GM12878 (cell line): Measurements from ENCODE around the gene ARHGEF7. TPM values are rescaled to one million over a fixed set of nuclear protein-coding genes. Genes with fewer than 3 reads are reported as not detected.
"Not testable (repeated sequence)": the region's sequence is repeated elsewhere in the genome, so short reads cannot be mapped to it uniquely, and the experiment has no call there.

ENCODE experiments used
- ATAC-seq: fragments of 200-7000 bp; cut with Tn5 transposase; 3 replicates; pipeline ENCODE4 v1.9.1; 2020; ENCODE audit warnings: mild to moderate bottlenecking, moderate library complexity
- BruUV-seq: library from RNA; stranded (reverse); fragments of 400-500 nt; replicated peaks from 2 replicates; lab custom pipeline; 2021; lab: Mats Ljungman, UMichigan
- CTCF ChIA-PET: fragments of 300-600 bp; sonication (Branson Sonifier 250); formaldehyde crosslinking; extraction: SDS; loops from one replicate; lab custom pipeline; 2021; ENCODE audit warnings: inconsistent platforms; lab: Yijun Ruan, JAX
- POLR2A ChIA-PET: fragments of 350-600 bp; formaldehyde crosslinking; extraction: SDS; loops from one replicate; lab custom pipeline; 2021; ENCODE audit warnings: inconsistent platforms; lab: Charles Lee
- RAD21 ChIA-PET: fragments of 300-600 bp; sonication (Branson Sonifier 250); formaldehyde crosslinking; loops from one replicate; lab custom pipeline; 2023; ENCODE audit warnings: antibody characterized with exemption; ENCODE audit not compliant: unreplicated experiment; lab: Charles Lee
- SMC1A ChIA-PET: fragments of 300-600 bp; sonication (Branson Sonifier 250); formaldehyde crosslinking; loops from one replicate; lab custom pipeline; 2023; ENCODE audit not compliant: unreplicated experiment, uncharacterized antibody; lab: Charles Lee
- DNase-seq: peaks from one replicate; pipeline ENCODE4 v3.0.0-alpha.2; 2011; ENCODE audit warnings: low read depth, low spot score
- FAIRE-seq: peaks from 3 replicates; lab custom pipeline; 2011; peaks lifted over from hg19 to GRCh38; lab: Jason Lieb, UNC
- H2AFZ ChIP-seq: 2 replicates; pipeline ENCODE4 v1.6.0; 2011; ENCODE audit warnings: low read depth, low read length, control low read depth; ENCODE audit not compliant: control insufficient read depth
- H3K27ac ChIP-seq: 2 replicates; pipeline ENCODE4 v1.5.1; 2011; ENCODE audit warnings: control low read depth; ENCODE audit not compliant: control insufficient read depth, insufficient read depth
- H3K27me3 ChIP-seq, 2 experiments: replicated peaks in 1 of 2; 2 replicates each; pipeline versions ENCODE4 v1.6.0 to v1.6.1; 2011; ENCODE audit warnings: low read length in 1 of 2; ENCODE audit not compliant: control insufficient read depth in 2 of 2, insufficient read depth in 2 of 2
- H3K36me3 ChIP-seq, 2 experiments: 2 replicates each; pipeline ENCODE4 v1.5.1; 2011; ENCODE audit warnings: low read length in 1 of 2; ENCODE audit not compliant: control insufficient read depth in 2 of 2, insufficient read depth in 2 of 2
- H3K4me1 ChIP-seq: 2 replicates; pipeline ENCODE4 v1.6.1; 2011; ENCODE audit warnings: mild to moderate bottlenecking, low read length, moderate library complexity, mixed read lengths; ENCODE audit not compliant: control insufficient read depth, insufficient read depth
- H3K4me2 ChIP-seq: 2 replicates; pipeline ENCODE4 v1.6.0; 2011; ENCODE audit warnings: control low read depth; ENCODE audit not compliant: control insufficient read depth, insufficient read depth
- H3K4me3 ChIP-seq: fragments of 200-600 bp; sonication (generic); 2 replicates; pipeline ENCODE4 v1.5.1; 2016
- H3K79me2 ChIP-seq: 2 replicates; pipeline ENCODE4 v1.6.0; 2011; ENCODE audit warnings: low read length; ENCODE audit not compliant: control insufficient read depth, insufficient read depth
- H3K9ac ChIP-seq: 2 replicates; pipeline ENCODE4 v1.8.0; 2011; ENCODE audit warnings: low read length, control low read depth, mixed read lengths; ENCODE audit not compliant: control insufficient read depth, insufficient read depth
- H3K9me3 ChIP-seq: replicated peaks from 3 replicates; pipeline ENCODE4 v1.5.1; 2011; ENCODE audit warnings: mild to moderate bottlenecking, low read length; ENCODE audit not compliant: control insufficient read depth, insufficient read depth
- H4K20me1 ChIP-seq: 2 replicates; pipeline ENCODE4 v1.6.0; 2011; ENCODE audit not compliant: control insufficient read depth, insufficient read depth
- ATF3 ChIP-seq: IDR thresholded peaks from 2 replicates; pipeline ENCODE4 v1.6.1; 2011; ENCODE audit warnings: low read depth, mild to moderate bottlenecking, low read length, moderate library complexity, borderline replicate concordance; ENCODE audit errors: extremely low read depth
- CTCF ChIP-seq, 3 experiments: IDR thresholded peaks in 2 of 3; conservative IDR thresholded peaks in 1 of 3; 2 replicates each; pipeline ENCODE4 v1.5.1; 2011; ENCODE audit warnings: low read depth in 3 of 3, low read length in 3 of 3, mild to moderate bottlenecking in 3 of 3, control low read depth in 2 of 3, moderate library complexity in 2 of 3, inconsistent platforms in 1 of 3, mixed read lengths in 1 of 3; ENCODE audit not compliant: control insufficient read depth in 2 of 3, insufficient read depth in 1 of 3; ENCODE audit errors: extremely low read depth in 1 of 3
- DPF2 ChIP-seq: fragments of 450-650 bp; IDR thresholded peaks from 2 replicates; pipeline ENCODE4 v1.6.1; 2017; ENCODE audit warnings: mild to moderate bottlenecking
- IRF3 ChIP-seq: fragments of 450-650 bp; IDR thresholded peaks from 2 replicates; pipeline ENCODE4 v1.6.1; 2014; ENCODE audit warnings: mild to moderate bottlenecking
- KLF5 ChIP-seq: fragments of 450-650 bp; IDR thresholded peaks from 2 replicates; pipeline ENCODE4 v1.6.1; 2014; ENCODE audit warnings: mild to moderate bottlenecking; ENCODE audit not compliant: partially characterized antibody
- MAX ChIP-seq: IDR thresholded peaks from 2 replicates; pipeline ENCODE4 v1.6.1; 2012; ENCODE audit warnings: low read depth, low read length, improper control_type of control experiment
- NFYB ChIP-seq: IDR thresholded peaks from 2 replicates; pipeline ENCODE4 v1.6.1; 2011; ENCODE audit warnings: low read depth, mild to moderate bottlenecking, low read length, improper control_type of control experiment, moderate library complexity; ENCODE audit not compliant: insufficient read depth
- PBX3 ChIP-seq: IDR thresholded peaks from 2 replicates; pipeline ENCODE4 v1.6.1; 2011; ENCODE audit warnings: mild to moderate bottlenecking, low read depth, low read length, moderate library complexity; ENCODE audit not compliant: insufficient replicate concordance
- SREBF1 ChIP-seq: IDR thresholded peaks from 2 replicates; pipeline ENCODE4 v1.6.1; 2012; ENCODE audit warnings: mild to moderate bottlenecking, low read length
- WGBS: methylation state at CpG from one replicate; pipeline ENCODE4 v1.1.6; 2016; ENCODE audit warnings: low lambda C conversion rate; ENCODE audit not compliant: insufficient replicate concordance, insufficient coverage; ENCODE audit errors: missing lambda C conversion rate; 5-methylcytosine and 5-hydroxymethylcytosine counted together
- in situ Hi-C: fragments of 300-500 bp; cut with MboI; formaldehyde crosslinking; loops from 9 replicates; pipeline ENCODE4 v1.14.3; 2018; ENCODE audit warnings: mixed read lengths
- intact Hi-C: fragments of 100-400 bp; cut with micrococcal nuclease; formaldehyde crosslinking; loops from one replicate; pipeline ENCODE4 v1.14.2; 2022; ENCODE audit not compliant: unreplicated experiment
- polyA plus RNA-seq, 11 experiments: library from polyadenylated mRNA; depleted of rRNA in 4 of 11; unstranded in 6 of 11; stranded (reverse) in 5 of 11; fragments of >200 nt; fragmentation: Nextera tagmentation in 4 of 11; fragmentation: Illumina TruSeq in 1 of 11; extraction: Ambion mirVana in 4 of 11; extraction: Trizol in 1 of 11; gene quantifications; 1 replicate in 1 of 11; 2 replicates in 10 of 11; pipeline versions ENCODE4 v1.2.1 to v1.2.3, GENCODE V29; 2011 to 2016; ENCODE audit warnings: inconsistent platforms in 2 of 11, missing spikeins in 2 of 11, low read depth in 1 of 11
- total RNA-seq, 4 experiments: library from RNA; depleted of rRNA in 3 of 4; stranded (reverse); fragments of >200 nt in 3 of 4; fragmentation: Illumina TruSeq in 1 of 4; extraction: Trizol in 1 of 4; gene quantifications; 2 replicates each; pipeline versions ENCODE4 v1.2.1 to v1.2.3, GENCODE V29; 2013 to 2021

The ARHGEF7 gene
- total and polyA plus RNA-seq, 10 of the 15 experiments (the other 5 are each of a cell fraction or from before 2014, with no cell fraction given): 4.7 to 65.5 (median 36.6) TPM

- H4K20me1 ChIP-seq, H3K4me1 ChIP-seq, H2AFZ ChIP-seq, in situ Hi-C loops, ATAC-seq, DNase-seq, H3K9ac ChIP-seq, BruUV-seq, RAD21 ChIA-PET, POLR2A ChIA-PET, H3K27ac ChIP-seq, H3K36me3 ChIP-seq, H3K79me2 ChIP-seq, FAIRE-seq, H3K27me3 ChIP-seq, H3K4me3 ChIP-seq, H3K9me3 ChIP-seq, intact Hi-C loops, H3K4me2 ChIP-seq: not testable (repeated sequence)
- 56% methylated on average over 7 of the region's 7 CpGs for WGBS
- ChIA-PET CTCF (interaction anchor here (1.3 to 1.5 kb wide), 2 partner anchors 144 to 156 kb away, joined by 3 to 4 read pairs; no protein-coding TSS in a partner anchor), SMC1A (interaction anchor here (1.1 kb wide), 1 partner anchor 39 kb away, joined by 3 read pairs; no protein-coding TSS in a partner anchor)
Measured at GRCh38 chr13:111071526-111071925, 43.6 kb upstream of the ARHGEF7 start.

GRCh38 chr13:111074826-111075225 lies 40.3 kb upstream of the ARHGEF7 start:
- WGBS: 32% methylated on average over 3 of the region's 3 CpGs
- ATAC-seq: no peak
- Histone ChIP-seq H3K27ac (no peak overlapping the region), H3K79me2 (no peaks in the 10 kb centered on the region), H3K27me3 (no peaks in the 10 kb centered on the region), H3K36me3 (no peaks in the 10 kb centered on the region), H2AFZ (no peak overlapping the region), H3K9ac (no peak overlapping the region), H4K20me1 (no peaks in the 10 kb centered on the region), H3K4me1 (no peaks in the 10 kb centered on the region), H3K9me3 (peaks cover 9% of the 10 kb centered on the region; the same call in 1 of the 3 replicates), H3K4me3 (no peak overlapping the region), H3K4me2 (no peak overlapping the region)
- intact Hi-C loops: no loop called here
- ChIA-PET CTCF (no interaction called here), POLR2A (no interaction called here), SMC1A (no interaction called here), RAD21 (interaction anchor here (0.7 kb wide), 1 partner anchor 418 kb away, joined by 3 read pairs; no protein-coding TSS in a partner anchor)
- in situ Hi-C loops: loop anchor here (25.0 kb wide), 1 partner anchor 1362 kb away; no protein-coding TSS in a partner anchor
- no peak for DNase-seq
- no TSS peak for BruUV-seq
- FAIRE-seq: no peak
- no peak for TF ChIP-seq PBX3
- TF ChIP-seq KLF5: no peak
- TF ChIP-seq DPF2: no peak
- TF ChIP-seq IRF3: no peak
- TF ChIP-seq MAX: no peak
- no peak for TF ChIP-seq ATF3
- TF ChIP-seq NFYB: no peak
- no peak for TF ChIP-seq CTCF (IDR thresholded peaks at IDR 0.05 in 2 of 3, conservative IDR thresholded peaks at IDR 0.05 in 1 of 3; ENCODE audit: control insufficient read depth in 2 of 3, extremely low read depth in 1 of 3, insufficient read depth in 1 of 3, low read depth in 3 of 3, low read length in 3 of 3)
- TF ChIP-seq SREBF1: no peak
